ENCODE results near the gene ZNF687. TPM values are rescaled to one million over a fixed set of nuclear protein-coding genes. Genes with fewer than 3 reads are reported as not detected.

ZNF687 gene
- total and polyA plus RNA-seq, 2 of the 4 experiments (the other 2 are of a cell fraction), result 5.7 to 10.8 TPM

GRCh38 chr1:151326619-151327222 lies 44.6 kb downstream of the ZNF687 start:
- ChIA-PET POLR2A (ENCODE audit: unreplicated experiment) (interaction anchor here (0.6 to 1.6 kb wide), 6 partner anchors 13 to 23 kb away, joined by 3 to 4 read pairs (median 4); no protein-coding TSS in a partner anchor), CTCF (interaction anchor here (1.3 to 1.8 kb wide), 3 partner anchors 13 to 26 kb away, joined by 5 to 9 read pairs (median 5); no protein-coding TSS in a partner anchor)
- peak overlapping the region; percentile 99 for H3K56ac ChIP-seq (ENCODE audit: extremely low read depth, insufficient read depth, low read length)
- peaks cover 15% of the 10 kb centered on the region for H3K36me3 ChIP-seq (ENCODE audit: control insufficient read depth, insufficient read depth, low read length)
- peak overlapping the region; percentile 40 for H4K91ac ChIP-seq (ENCODE audit: insufficient read depth, low read depth, low read length)
- no peaks in the 10 kb centered on the region for H3K27me3 ChIP-seq (ENCODE audit: control insufficient read depth, insufficient read depth, low read length)
- peak overlapping the region; percentile 75 for H2AFZ ChIP-seq (replicated peaks; ENCODE audit: low read length, poor library complexity)
- dilution Hi-C loops (cut with HindIII; ENCODE audit: low sequenced_read_pairs, unreplicated experiment), result no loop called here
- peaks cover 17% of the 10 kb centered on the region for H4K20me1 ChIP-seq (ENCODE audit: insufficient read depth, low read length)
- H2BK15ac ChIP-seq (ENCODE audit: low read depth, low read length), result 0 out of 3 replicates have a peak overlapping the region, but pooled peaks have one; percentile 29
- peaks cover 9% of the 10 kb centered on the region for H3K4me1 ChIP-seq (ENCODE audit: control insufficient read depth, insufficient read depth, low read length)
- 3% methylated on average over 4 of the region's 12 CpGs; no CpG with 5 or more reads in 1 of the 2 experiments for WGBS, 2 experiments (ENCODE audit: extremely low coverage in 2 of 2, insufficient read length in 1 of 2)
- TSS peak; percentile 63 for BruUV-seq (replicated peaks)
- intact Hi-C loops (cut with micrococcal nuclease), result loop anchor here (1.0 to 10.0 kb wide), 2 partner anchors 15 to 218 kb away; partner anchors contain the start of gene TUFT1
- peak overlapping the region; percentile 100 for H3K4me2 ChIP-seq (ENCODE audit: low read depth, low read length)
- peak overlapping the region; percentile 88 for H3K27ac ChIP-seq (ENCODE audit: insufficient read depth, low read length)
- H2AK9ac ChIP-seq (replicated peaks; ENCODE audit: low read depth, low read length, poor library complexity), result peak overlapping the region; percentile 87
- H4K8ac ChIP-seq (ENCODE audit: low read depth in 2 of 2, low read length in 2 of 2), result peak overlapping the region; percentile 65 to 97; a peak in 3 of 4 replicates
- H3K9me1 ChIP-seq (ENCODE audit: insufficient read depth, low read length), result peaks cover 12% of the 10 kb centered on the region
- H3K9me3 ChIP-seq (ENCODE audit: control insufficient read depth, insufficient read depth, low read length), result no peaks in the 10 kb centered on the region
- peak overlapping the region; percentile 92 for H2BK5ac ChIP-seq (ENCODE audit: low read depth, low read length, poor library complexity, severe bottlenecking)
- in situ Hi-C loops (cut with MboI; ENCODE audit: low sequenced_read_pairs), result no loop called here
- H2BK20ac ChIP-seq (ENCODE audit: low read depth, low read length), result peak overlapping the region; percentile 38; the same call in 1 of the 2 replicates
- peak overlapping the region; percentile 90 for H3K9ac ChIP-seq (ENCODE audit: low read depth, low read length)
- H3K4ac ChIP-seq (ENCODE audit: low read depth, low read length), result peak overlapping the region; percentile 88
- peak overlapping the region; percentile 84 for H3K14ac ChIP-seq (replicated peaks; ENCODE audit: low read depth, low read length)
- ATAC-seq (ENCODE audit: low read depth) (peak; percentile 54), DNase-seq (peak; percentile 49)
- peak overlapping the region; percentile 36 for H4K5ac ChIP-seq (ENCODE audit: low read depth, low read length)
- H2AK5ac ChIP-seq (ENCODE audit: low read depth, low read length), result peak overlapping the region; percentile 89
- H3K18ac ChIP-seq (ENCODE audit: low read depth, low read length), result peak overlapping the region; percentile 53
- peak overlapping the region; percentile 82 for H3K23ac ChIP-seq (ENCODE audit: low read depth, low read length)
- peak overlapping the region; percentile 88 for H3K4me3 ChIP-seq (ENCODE audit: insufficient read depth, low read depth, low read length)
- H2BK120ac ChIP-seq (ENCODE audit: low read depth, low read length), result peak overlapping the region; percentile 50
- peaks cover 16 to 53% of the 10 kb centered on the region in 2 experiments for H3K79me1 ChIP-seq (ENCODE audit: low read depth in 1 of 2, low read length in 2 of 2)
- TF ChIP-seq RAD21 (IDR thresholded peaks at IDR 0.05; ENCODE audit: low read length), result no peak
- TF ChIP-seq MXI1 (IDR thresholded peaks at IDR 0.05; ENCODE audit: borderline replicate concordance, low read depth, low read length), result no peak
- TF ChIP-seq USF2 (IDR thresholded peaks at IDR 0.05; ENCODE audit: low read depth, low read length), result no peak
- no peak for TF ChIP-seq MAFK (IDR thresholded peaks at IDR 0.05; ENCODE audit: low read depth, low read length)
- no peak for TF ChIP-seq CTCF (conservative IDR thresholded peaks at IDR 0.05; ENCODE audit: low read depth, low read length)
- no peak for TF ChIP-seq RFX5 (IDR thresholded peaks at IDR 0.05; ENCODE audit: low read depth, low read length)
- TF ChIP-seq CEBPB (IDR thresholded peaks at IDR 0.05; ENCODE audit: low read depth, low read length), result no peak
- no peak for TF ChIP-seq NFE2L2 (IDR thresholded peaks at IDR 0.05; ENCODE audit: low read depth, low read length)
- TF ChIP-seq POLR2A (IDR thresholded peaks at IDR 0.05; ENCODE audit: low read depth, low read length), result no peak
- TF ChIP-seq FOS (IDR thresholded peaks at IDR 0.05; ENCODE audit: low read depth, low read length), result no peak
- 0 out of 2 replicates have a peak, but pooled peaks have one; percentile 5 for TF ChIP-seq CHD1 (IDR thresholded peaks at IDR 0.05; ENCODE audit: low read depth, low read length)
- no peak for TF ChIP-seq SMC3 (IDR thresholded peaks at IDR 0.05; ENCODE audit: low read depth, low read length)
- no peak for TF ChIP-seq RCOR1 (IDR thresholded peaks at IDR 0.05; ENCODE audit: insufficient replicate concordance, low read length)
- TF ChIP-seq MAZ (IDR thresholded peaks at IDR 0.05; ENCODE audit: borderline replicate concordance, low read depth, low read length), result peak; percentile 45
- TF ChIP-seq BHLHE40 (IDR thresholded peaks at IDR 0.05; ENCODE audit: low read depth, low read length), result no peak

All from IMR-90 (cell line).